Umbilical cord (tissue), 2 donors: ENCODE results near the gene ADAMTS8. TPM values are rescaled to one million over a fixed set of nuclear protein-coding genes. Genes with fewer than 3 reads are reported as not detected.

ENCODE experiments used
- DNase-seq: peaks from one replicate; pipeline ENCODE4 v3.0.0-alpha.2; 2015; ENCODE audit warnings: low spot score
- total RNA-seq: library from RNA; depleted of rRNA; stranded (reverse); fragments of >200 nt; gene quantifications from one replicate; pipeline ENCODE4 v1.2.3, GENCODE V29; 2014; ENCODE audit warnings: low replicate concordance; ENCODE audit not compliant: insufficient read depth

The ADAMTS8 gene
- total RNA-seq, 1 donor from 2014 or later, result 9.9 TPM

DNA sequence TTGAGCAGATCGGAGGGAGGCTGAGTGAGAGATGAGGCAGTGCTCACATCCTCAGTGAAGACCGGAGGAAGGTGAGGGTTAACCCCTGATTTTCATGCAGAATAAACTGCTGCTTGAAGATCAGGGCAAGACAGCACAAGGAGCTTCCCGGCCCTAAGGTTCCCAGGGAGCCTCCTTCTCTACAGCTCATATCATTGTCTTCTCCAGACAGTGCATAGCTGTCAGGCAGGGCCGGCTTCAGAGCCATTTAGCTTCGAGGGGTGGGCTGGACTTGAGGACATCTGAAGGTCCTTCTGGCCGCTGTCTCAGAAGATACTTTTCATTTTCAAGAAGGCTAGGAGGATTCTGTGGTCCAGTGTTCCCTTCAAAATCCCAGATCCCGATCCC, 7.2 kb downstream of the ADAMTS8 start:
- no peak for DNase-seq

DNA sequence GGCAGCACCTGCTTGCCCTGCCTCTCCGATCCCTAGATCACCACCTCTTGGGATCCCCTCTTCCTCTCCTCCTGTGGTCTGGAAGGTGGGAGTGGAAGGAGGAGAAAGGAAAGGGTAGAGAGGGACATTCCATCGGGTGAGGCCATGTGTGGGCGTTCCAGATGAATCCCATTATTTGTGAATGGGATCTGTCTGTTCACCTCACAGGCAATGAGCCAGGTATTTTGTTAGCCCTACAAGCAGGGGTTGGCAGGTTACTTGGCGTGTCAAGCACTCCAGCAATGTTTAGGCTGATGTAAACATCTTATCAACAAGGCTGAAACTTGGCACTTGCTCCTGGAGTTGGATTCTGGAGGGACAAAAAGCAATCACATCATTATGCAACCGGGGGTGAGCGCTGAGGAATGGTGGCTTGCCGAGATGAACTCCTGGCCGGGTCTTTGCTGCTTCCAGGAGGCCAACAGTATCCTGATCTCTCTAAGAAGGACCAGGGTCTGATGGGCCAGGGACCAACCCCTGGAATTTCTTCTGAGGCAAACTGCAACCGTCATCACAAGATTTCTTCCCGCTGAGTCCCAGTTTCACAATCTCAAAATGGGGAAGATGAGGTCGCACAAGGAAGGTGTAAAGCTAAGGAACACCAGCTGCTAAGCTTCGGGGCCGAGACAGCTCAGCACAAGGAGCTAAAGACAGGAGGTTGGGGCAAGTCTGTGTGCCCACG, 7.8 kb downstream of the ADAMTS8 start:
- no peak for DNase-seq

DNA sequence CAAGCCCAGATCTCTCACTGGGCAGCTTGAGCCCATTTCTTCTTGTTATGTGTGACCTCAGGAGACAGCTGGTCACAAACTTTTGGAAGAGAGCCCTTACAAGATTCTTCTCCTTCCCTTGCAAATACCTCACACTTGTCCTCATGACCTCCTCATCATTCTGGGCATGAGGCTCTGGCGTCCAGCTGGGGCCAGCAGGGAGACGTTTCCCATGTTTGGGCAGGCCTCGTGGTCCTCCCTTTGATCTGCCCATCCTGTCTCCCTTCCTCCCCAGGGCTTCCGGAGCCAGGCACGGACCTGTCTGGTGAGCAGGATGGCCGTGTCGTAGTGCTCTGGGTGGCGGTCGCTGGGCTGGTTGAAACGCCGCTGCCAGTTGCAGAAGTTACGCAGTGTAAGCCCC, 9.7 kb downstream of the ADAMTS8 start:
- no peak for DNase-seq

DNA sequence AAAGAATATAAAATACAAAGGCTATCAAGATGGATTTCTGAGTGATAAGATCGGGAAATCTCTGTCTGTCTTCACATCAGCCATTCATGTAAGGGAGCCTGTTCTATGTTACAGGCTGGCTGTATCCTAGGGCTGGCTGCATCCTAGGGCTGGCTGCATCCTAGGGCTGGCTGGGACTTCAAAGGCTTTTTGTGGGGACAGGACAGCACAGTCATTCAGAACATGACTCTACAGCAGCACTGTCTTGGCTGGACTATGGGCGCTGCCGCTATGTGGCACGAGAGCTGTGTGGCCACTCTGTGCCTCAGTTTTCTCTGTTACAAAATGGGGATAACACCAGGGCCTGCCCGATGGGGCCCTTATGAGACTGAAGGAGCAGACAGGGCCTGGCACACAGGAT, 10.2 kb downstream of the ADAMTS8 start:
- DNase-seq, result no peak

DNA sequence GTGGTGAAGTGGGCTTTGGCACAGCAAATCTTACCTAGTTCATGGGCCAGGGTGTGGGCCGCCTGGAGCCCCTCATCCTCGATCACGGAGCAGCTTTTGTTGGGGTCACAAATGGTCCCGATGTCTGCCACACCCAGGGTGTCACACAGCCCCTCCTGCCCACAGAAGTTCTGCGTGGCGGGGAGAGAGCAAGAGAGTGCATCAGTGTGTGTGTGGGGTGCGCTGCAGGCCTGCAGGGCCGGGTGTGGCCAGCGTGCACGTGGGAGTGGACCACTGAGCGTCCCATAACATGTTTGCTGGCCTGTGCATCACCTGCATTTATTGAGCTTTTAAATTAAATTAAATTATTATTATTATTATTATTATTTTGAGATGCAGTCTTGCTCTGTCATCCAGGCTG, 11.5 kb downstream of the ADAMTS8 start:
- DNase-seq, result no peak

DNA sequence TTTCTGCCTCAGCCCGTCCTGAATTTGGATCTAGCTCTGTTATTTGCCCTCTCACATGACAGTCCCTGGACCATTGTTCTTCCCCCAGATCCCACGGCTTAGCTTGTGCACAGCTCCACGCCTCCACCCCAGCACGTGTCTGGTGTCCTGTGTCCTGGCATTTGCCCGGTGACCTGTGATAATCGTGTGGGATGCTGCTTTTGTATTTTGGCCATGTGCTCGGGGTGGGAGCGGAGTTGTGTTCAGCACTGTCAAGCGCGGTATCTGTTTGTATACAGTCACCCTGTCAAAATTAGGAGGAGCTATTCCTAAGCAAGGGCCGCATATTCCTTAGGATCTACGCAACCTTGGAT, 11.9 kb downstream of the ADAMTS8 start:
- DNase-seq, result no peak

DNA sequence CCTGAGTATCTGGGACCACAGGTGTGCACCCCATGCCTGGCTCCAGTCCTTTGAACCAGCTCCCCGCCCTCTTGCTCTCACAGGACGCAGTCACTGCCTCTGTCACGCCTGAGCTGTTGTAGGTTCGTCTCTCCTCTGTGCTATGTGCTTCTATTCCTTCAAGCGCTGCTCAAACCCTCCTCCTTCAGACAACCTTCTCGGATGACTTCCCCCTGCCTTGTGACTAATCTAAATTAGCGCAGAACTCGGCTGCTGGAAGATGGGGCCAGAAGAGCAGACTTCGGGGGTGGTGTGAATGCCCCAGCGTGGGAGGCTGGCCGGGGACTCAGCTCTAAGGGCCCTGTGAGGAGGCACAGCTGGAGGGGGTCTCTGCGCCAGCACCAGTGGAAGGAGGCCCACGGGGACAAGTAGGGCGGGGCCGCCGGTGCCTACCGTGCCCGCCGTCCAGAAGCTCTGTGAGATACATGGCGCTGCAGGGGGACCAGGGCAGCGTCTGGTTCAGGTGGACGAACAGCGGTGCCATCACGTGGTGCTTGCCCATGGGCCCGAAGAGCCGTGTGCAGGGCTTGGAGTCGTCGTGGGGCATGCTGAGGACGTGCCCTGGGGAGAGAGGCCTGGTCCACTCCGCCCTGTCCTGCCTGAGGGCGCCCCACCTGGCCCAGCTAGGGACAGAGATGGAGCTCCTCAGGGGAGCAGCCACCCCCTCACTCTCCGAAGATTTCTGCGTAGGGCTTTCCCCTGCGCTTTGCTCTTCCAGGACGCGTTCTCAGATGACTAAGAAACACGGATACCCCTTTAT, 12.5 kb downstream of the ADAMTS8 start:
- no peak for DNase-seq

DNA sequence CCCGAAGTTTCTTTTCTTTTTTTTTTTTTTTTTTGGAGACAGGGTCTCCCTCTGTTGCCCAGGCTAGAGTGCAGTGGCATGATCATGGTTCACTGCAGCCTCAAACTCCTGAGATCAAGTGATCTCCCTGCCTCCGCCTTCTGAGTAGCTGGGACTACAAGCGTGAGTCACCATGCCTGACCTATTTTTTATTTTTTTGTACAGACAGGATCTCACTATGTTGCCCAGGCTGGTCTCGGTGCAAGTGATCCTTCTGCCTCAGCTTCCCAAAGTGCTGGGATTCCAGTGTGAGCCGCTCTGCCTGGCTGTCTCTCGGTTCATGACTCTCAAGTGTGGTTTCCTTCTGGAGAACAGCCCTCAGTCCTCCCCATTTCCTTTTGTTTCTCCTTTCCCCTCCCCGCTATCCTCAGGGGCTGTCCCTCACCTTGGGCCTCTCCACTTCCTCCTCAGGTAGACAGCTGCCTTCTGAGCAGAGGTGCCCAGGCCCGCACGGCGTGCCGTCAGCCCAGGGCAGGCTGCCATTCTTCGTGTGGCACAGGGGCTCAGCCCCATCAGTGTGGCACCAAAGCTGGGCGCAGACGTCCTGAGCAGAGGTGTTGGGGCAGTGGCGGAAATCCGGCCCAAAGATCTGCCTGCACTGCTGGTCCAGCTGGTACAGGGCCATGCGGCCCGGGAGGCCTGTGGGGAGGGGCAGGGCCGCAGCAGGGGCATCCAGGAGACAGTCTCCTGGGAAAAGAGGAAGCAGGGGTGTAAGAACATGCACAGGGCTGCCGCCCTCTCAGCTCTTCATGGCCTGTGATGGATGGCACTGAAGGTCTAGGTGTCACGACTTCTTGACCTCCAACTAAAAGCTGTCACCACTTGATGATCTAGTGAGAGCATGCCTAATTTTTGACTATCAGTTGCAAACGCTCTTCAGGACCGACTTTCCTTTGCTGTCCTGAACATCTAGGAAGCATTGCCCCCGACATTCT, 14.0 kb downstream of the ADAMTS8 start:
- DNase-seq, result no peak

DNA sequence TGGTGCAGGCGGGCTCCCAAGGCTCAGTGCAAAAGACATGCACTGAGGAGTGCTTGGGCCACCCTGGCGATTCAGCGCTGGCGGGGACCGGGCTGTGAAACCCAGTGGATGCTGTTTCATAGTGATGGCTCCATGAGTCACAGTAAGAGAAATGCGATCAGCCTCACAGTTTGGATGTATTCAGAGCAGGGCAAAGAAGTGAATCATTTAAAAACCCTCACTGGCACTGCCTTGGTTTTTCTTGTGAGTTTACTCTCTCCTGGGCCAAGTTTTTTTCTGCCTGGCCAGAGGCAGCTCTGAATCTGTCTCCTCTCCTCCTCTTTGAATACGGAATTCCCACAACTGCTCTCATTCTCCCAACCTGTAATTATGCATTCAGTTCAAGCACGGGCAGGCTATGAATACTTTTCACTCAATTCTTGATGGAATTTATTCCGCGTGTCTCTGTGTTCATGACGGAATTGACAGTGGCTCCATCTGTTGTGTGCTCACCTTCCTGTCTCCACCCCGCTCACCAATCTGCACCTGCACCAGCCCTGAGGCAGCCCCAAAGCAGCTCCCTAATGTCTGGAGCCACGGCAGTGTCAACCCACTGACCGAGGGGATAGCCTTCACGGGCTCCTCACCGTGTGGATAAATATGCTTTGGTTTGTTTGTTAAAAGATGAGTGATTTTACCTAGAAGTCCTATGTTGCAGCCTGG, 14.9 kb downstream of the ADAMTS8 start:
- DNase-seq, result no peak

DNA sequence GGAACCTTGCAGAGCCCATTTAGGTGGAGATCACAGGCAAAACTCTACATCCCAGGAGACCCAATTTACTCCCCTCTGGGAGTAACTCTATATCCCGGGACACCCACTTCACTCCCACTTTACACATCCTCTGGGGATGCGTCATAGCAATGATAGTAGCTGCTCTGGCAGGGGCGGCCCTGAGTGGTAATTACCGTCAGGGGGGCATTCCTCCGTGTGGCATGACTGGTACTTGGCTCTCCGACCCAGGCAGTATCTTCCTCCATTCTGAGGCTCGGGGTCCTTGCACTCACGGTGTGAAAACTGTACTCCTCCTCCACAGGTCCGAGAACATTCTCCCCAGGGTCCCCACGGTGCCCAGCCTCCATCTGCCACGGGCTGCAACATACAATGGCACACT, 17.2 kb downstream of the ADAMTS8 start:
- no peak for DNase-seq

DNA sequence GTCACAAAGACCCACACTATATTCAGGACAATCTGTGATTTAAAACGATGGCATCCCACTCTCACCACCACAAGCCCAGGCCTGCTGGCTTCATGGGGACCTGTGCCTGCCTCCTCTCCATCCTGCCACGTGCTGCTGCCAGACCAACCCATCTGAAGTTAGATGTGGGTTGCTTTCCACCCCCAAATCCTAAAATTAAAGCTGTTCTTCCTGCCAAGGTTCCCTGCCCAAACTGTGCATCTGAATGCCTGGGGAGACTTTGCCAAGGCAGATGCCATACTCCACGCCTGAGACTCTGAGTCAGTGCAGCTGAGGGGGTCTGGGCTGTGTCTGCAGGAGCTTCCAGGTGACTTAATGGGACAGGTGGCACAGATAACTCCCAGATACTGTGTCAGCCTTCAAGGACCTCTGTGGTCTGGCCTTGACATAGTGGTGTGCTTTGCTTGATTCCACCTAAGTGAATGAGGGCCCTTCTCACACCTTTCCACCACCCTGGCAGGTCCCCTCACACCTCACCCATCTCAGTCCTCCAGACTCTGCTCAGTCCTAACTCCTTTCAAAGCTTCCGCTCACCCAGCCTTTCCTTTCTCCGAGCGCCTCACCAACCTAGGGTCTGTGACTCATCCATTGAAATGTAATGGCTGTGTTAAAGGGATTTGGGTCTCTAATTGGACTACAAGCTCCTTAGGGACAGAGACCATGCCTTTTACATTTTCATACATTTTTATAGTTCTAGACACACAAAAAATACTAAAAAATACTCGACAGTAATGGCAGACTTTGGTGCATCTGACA, 18.6 kb downstream of the ADAMTS8 start:
- DNase-seq, result no peak

DNA sequence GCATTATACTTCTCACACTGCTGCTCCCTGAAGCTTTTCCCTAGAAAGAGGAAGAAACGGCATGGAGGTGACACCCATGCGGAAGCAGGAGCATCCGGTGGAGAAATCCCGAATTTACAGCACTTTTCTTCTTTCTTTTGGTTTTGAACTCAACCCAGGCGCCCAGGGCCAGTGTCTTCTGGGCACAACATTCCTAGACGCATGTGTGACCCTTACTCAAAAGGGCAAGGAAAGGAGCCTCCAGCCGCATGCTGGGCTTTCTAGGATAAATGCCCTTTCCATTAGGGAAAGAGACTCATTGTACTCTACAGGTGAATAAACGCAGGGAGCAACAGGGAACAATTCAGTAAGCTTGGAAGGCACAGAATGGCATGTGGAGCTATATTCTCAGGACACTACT, 19.5 kb downstream of the ADAMTS8 start:
- DNase-seq, result no peak

DNA sequence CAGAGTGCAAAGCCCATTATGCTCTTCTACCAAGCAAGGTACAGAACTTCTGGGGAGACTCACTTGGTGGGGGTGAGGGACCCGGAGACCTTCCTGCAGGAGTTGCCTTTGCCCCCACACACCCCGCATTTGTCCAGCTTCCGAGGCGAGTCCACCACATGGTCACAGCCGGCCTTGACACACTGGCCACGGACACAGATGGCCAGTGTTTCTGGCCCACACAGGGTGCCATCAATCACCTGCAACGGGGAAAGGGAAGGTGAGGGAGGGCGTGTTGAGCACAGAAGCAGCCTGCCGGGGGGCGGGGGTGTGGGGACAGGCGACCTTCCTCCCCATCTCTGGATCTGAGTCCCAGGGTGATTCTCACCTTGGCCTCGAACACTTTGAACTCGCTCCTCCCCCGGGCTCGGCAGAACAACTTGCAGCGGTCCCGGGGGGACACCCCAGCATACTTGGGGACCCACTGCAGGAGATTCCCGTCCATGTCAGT, 20.0 kb downstream of the ADAMTS8 start:
- DNase-seq, result no peak

DNA sequence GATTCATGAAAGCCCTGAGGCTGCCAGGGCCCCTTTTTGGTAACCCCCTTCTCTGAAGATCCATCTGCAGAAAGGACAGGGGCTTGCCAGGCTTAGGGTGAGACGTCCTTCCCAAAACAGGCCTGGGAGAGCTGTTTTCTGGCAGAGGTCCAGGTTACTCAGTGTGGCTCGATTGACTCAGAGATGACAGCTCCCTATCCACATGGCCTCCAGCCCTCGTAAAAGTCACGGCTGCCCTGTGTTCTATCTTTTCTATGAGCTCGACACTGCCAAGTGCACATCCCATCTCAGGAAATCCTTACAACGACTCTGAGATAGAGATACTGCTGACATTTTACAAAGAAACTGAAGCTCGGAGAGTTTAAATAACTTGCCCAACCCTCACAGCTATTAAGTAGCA, 20.4 kb downstream of the ADAMTS8 start:
- peak; percentile 98 for DNase-seq

DNA sequence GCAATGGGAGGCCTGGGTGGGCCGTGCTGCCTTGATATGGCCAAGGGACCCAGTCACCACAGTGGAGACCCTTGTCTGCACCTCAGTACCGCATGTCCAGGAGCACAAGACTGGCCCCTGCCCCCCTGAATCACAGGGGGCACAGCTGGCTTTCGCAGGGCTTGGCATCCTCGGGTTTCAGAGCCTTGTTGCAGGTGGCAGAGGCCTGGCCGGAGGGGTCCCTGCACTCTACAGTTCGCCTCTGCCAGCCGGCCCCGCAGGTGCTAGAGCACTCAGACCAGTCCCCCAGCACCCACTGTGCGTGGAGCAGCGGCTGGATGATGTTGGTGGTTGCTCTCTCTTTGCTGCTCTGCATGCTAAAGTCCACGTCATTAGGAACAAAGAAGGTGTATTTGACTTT, 23.0 kb downstream of the ADAMTS8 start:
- no peak for DNase-seq

DNA sequence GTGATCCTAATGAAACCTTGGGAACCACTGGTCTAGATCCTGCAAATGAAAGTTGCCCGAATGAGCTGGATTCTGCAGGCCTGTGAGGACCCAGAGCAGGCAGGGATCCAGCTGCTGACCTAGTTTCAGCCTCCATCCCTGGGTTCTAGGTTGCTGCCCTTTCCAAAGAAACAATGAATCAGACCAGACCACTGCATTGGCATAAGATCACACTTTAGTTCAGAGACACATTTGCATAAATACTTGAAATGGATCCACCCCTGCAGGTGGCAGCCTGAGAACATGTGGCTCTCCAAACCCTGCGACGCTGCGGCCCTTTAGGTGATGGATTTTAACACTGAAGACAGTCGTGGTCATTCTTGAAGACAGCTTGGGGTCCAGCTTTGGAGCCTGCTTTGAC, 23.7 kb downstream of the ADAMTS8 start:
- DNase-seq, result no peak

DNA sequence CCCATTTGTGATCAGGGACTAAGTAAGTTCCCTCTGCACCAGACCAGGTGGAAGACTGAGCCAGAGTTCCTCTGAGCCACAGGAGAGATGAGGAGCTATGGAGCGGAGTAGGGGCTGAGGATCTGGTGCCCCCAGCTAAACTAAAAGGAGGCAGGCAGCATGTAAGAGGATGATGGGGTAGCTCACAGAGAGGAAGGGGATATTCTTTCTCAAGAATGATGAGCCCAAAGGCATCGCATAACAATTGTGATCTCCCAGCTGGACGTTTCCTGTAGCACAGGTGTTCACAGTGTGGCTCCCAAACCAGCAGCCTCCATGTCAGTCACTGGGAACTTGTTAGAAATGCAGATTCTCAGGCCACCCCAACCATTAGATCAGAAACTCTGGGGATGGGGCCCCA, 24.4 kb downstream of the ADAMTS8 start:
- no peak for DNase-seq

DNA sequence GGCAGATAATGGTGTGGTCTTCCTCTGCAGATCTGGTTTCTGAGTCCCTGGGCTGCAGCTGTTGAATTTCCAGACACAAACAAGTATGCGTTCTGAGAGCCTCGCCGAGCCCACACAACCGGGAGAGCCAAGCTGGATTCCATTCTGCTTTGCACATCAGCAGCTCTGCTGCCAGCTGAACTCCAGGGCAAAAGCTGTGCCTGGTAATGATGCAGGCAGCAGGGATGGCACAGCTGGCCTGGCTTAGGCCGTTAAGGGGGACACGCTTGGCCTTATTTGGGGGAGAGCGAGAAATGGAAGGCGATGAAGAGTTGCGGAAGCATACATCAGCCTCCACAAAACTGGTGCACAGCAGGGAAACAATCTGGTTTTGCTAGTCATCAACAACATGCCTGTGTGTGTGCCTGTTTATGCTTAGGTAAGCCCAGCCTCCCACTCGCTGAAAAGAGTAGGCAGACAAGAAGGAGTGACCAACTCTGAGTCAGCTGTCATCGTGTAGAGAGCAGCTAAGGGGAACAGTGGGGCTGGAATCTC, 25.1 kb downstream of the ADAMTS8 start:
- peak; percentile 92 for DNase-seq

DNA sequence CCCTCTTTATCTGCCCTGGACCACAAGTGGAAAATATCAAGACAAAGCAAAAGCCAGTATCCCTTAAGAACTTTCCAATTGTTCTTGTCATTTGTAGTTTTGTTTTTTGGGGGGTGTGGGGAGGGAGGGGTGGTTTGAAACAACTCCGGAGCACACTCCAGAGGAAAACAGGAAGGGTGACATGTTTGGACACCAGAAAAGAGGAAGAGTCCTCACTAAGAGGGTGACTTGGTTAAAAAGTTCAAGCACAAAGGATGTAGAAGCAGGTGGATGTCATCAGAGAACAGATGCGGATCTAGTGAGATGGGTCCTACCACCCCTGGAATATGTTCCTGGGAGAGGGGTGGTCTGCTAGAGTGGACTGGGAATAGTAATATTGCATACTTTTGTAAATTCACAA, 25.8 kb downstream of the ADAMTS8 start:
- DNase-seq, result no peak

DNA sequence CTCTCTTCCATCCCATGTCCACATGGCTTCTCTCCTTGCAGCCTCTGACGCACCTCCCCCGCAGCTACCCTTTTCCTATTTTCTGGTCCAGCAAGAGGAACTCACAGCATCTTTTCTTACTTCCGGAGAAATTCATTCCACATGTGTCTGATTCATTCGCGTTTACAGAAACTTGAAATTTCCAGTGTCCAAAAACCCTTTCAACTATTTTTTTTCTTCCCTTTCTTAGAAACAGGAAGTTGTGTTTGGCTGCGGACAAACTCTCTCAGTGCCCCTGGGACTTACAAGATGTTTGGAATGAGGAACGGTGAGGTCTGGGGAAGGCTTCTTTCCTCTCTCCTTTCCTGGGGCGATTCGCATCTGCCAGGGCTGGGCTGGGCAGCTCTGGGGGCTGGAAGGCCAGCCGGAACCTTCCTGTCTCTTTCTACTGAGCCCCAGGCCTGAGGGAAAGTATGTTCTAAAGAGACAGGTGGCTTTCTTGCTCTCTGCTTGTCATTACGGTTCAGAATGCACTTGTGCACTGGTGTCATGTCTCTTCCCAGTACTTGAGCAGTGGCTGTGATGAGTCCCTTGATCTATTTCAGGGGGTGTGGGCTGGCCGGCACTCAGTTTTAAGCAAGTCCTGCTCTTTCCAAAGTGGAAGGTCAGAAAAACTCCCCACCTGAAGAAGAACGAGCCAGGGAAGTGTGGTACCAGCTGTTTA, 27.5 kb downstream of the ADAMTS8 start:
- peak; percentile 63 for DNase-seq
